ENCODE results near the gene EHBP1.

GRCh38 chr2:62812921-62813825, 107.7 kb downstream of the EHBP1 start:
- TF ChIP-seq EP300 (IDR thresholded peaks at IDR 0.05) (no peak), CTCF (IDR thresholded peaks at IDR 0.05) (no peak), POLR2A (IDR thresholded peaks at IDR 0.05) (no peak)
